ENCODE measurements around the gene FRMD1. TPM values are rescaled to one million over a fixed set of nuclear protein-coding genes. Genes with fewer than 3 reads are reported as not detected.

FRMD1 gene
- total and polyA plus RNA-seq, 10 of the 15 experiments (the other 5 are each of a cell fraction or from before 2014, with no cell fraction given): not detected

DNA sequence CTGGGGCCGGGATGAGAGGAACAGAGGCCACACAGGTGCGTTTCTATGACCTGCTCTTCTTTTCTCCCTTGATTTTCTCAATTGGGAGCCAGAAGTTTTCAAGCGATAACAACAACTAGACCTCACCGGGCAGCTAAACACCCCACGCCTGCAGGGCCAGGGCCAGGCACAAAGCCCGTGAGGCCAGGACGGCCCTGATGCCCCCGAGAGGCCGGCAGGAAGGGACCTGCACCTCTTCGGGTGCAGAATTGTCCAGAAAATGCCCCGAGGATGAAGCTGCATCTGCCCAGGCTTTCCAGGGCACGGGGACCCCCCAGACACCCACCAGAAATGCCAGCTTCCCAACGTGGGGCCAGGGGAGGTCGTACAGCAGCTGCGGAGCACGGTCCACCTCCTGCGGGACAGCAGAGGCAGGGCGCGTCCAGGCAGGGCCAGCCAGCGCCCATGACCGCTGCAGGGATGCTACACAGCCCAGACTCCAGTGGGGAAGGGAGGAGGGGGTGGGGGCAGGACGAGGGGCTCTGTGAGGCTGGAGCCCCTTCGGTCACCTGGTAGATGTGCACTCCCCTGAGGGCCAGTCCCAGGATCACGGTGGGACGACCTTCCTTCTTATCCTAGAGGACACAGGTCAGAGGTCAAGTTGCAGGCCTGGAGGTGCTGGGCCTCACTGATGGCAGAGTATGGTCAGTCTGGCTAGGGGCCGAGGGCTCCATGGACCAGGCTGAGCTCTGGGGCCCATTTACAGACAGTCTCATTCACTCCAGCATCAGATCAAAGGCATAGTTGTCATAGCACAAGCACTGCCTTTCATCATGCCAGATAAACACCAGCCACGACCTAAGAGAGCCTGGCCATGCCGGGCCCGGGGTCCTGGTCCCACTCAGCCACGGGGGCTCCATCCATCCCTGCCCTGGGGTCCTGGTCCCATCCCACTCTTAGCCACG lies 16.4 kb downstream of the FRMD1 start:
- Histone ChIP-seq H3K4me3 (no peak overlapping the region), H2AFZ (ENCODE audit: control insufficient read depth, low read depth, low read length) (no peak overlapping the region), H4K20me1 (ENCODE audit: control insufficient read depth, insufficient read depth) (no peaks in the 10 kb centered on the region), H3K36me3 (ENCODE audit: control insufficient read depth in 2 of 2, insufficient read depth in 2 of 2, low read length in 1 of 2) (no peaks in the 10 kb centered on the region), H3K4me2 (ENCODE audit: control insufficient read depth, insufficient read depth) (no peak overlapping the region), H3K79me2 (ENCODE audit: control insufficient read depth, insufficient read depth, low read length) (no peaks in the 10 kb centered on the region), H3K9ac (ENCODE audit: control insufficient read depth, insufficient read depth, low read length) (no peak overlapping the region), H3K9me3 (replicated peaks; ENCODE audit: control insufficient read depth, insufficient read depth, low read length) (no peaks in the 10 kb centered on the region), H3K27ac (ENCODE audit: control insufficient read depth, insufficient read depth) (no peak overlapping the region), H3K4me1 (ENCODE audit: control insufficient read depth, insufficient read depth, low read length) (no peaks in the 10 kb centered on the region), H3K27me3 (replicated peaks in 1 of 2; ENCODE audit: control insufficient read depth in 2 of 2, insufficient read depth in 2 of 2, low read length in 1 of 2) (no peaks in the 10 kb centered on the region)
- 44% methylated on average over 28 of the region's 31 CpGs for WGBS (ENCODE audit: insufficient coverage, insufficient replicate concordance, low lambda C conversion rate, missing lambda C conversion rate)
- in situ Hi-C loops (cut with MboI): no loop called here
- no TSS peak for BruUV-seq (replicated peaks)
- no peak for FAIRE-seq
- ChIA-PET RAD21 (ENCODE audit: unreplicated experiment) (no interaction called here), SMC1A (ENCODE audit: uncharacterized antibody, unreplicated experiment) (no interaction called here), CTCF (no interaction called here), POLR2A (no interaction called here)
- intact Hi-C loops (cut with micrococcal nuclease; ENCODE audit: unreplicated experiment): no loop called here
- ATAC-seq: no peak
- DNase-seq (ENCODE audit: low read depth, low spot score): no peak
- TF ChIP-seq ZBED1 (IDR thresholded peaks at IDR 0.05; ENCODE audit: borderline replicate concordance): no peak
- no peak for TF ChIP-seq SUZ12 (IDR thresholded peaks at IDR 0.05; ENCODE audit: unreplicated experiment)
- TF ChIP-seq, protein P1, sequence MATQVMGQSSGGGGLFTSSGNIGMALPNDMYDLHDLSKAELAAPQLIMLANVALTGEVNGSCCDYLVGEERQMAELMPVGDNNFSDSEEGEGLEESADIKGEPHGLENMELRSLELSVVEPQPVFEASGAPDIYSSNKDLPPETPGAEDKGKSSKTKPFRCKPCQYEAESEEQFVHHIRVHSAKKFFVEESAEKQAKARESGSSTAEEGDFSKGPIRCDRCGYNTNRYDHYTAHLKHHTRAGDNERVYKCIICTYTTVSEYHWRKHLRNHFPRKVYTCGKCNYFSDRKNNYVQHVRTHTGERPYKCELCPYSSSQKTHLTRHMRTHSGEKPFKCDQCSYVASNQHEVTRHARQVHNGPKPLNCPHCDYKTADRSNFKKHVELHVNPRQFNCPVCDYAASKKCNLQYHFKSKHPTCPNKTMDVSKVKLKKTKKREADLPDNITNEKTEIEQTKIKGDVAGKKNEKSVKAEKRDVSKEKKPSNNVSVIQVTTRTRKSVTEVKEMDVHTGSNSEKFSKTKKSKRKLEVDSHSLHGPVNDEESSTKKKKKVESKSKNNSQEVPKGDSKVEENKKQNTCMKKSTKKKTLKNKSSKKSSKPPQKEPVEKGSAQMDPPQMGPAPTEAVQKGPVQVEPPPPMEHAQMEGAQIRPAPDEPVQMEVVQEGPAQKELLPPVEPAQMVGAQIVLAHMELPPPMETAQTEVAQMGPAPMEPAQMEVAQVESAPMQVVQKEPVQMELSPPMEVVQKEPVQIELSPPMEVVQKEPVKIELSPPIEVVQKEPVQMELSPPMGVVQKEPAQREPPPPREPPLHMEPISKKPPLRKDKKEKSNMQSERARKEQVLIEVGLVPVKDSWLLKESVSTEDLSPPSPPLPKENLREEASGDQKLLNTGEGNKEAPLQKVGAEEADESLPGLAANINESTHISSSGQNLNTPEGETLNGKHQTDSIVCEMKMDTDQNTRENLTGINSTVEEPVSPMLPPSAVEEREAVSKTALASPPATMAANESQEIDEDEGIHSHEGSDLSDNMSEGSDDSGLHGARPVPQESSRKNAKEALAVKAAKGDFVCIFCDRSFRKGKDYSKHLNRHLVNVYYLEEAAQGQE (IDR thresholded peaks at IDR 0.05; ENCODE audit: low read depth, low read length): no peak
- TF ChIP-seq, protein P2, sequence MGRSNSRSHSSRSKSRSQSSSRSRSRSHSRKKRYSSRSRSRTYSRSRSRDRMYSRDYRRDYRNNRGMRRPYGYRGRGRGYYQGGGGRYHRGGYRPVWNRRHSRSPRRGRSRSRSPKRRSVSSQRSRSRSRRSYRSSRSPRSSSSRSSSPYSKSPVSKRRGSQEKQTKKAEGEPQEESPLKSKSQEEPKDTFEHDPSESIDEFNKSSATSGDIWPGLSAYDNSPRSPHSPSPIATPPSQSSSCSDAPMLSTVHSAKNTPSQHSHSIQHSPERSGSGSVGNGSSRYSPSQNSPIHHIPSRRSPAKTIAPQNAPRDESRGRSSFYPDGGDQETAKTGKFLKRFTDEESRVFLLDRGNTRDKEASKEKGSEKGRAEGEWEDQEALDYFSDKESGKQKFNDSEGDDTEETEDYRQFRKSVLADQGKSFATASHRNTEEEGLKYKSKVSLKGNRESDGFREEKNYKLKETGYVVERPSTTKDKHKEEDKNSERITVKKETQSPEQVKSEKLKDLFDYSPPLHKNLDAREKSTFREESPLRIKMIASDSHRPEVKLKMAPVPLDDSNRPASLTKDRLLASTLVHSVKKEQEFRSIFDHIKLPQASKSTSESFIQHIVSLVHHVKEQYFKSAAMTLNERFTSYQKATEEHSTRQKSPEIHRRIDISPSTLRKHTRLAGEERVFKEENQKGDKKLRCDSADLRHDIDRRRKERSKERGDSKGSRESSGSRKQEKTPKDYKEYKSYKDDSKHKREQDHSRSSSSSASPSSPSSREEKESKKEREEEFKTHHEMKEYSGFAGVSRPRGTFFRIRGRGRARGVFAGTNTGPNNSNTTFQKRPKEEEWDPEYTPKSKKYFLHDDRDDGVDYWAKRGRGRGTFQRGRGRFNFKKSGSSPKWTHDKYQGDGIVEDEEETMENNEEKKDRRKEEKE (IDR thresholded peaks at IDR 0.05): no peak
- TF ChIP-seq CEBPB (IDR thresholded peaks at IDR 0.05; ENCODE audit: borderline replicate concordance in 1 of 2, low read depth in 2 of 2, low read length in 2 of 2): no peak
- TF ChIP-seq NR2F1 (conservative IDR thresholded peaks at IDR 0.05): no peak
- TF ChIP-seq, protein P3, sequence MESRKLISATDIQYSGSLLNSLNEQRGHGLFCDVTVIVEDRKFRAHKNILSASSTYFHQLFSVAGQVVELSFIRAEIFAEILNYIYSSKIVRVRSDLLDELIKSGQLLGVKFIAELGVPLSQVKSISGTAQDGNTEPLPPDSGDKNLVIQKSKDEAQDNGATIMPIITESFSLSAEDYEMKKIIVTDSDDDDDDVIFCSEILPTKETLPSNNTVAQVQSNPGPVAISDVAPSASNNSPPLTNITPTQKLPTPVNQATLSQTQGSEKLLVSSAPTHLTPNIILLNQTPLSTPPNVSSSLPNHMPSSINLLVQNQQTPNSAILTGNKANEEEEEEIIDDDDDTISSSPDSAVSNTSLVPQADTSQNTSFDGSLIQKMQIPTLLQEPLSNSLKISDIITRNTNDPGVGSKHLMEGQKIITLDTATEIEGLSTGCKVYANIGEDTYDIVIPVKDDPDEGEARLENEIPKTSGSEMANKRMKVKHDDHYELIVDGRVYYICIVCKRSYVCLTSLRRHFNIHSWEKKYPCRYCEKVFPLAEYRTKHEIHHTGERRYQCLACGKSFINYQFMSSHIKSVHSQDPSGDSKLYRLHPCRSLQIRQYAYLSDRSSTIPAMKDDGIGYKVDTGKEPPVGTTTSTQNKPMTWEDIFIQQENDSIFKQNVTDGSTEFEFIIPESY (IDR thresholded peaks at IDR 0.05): no peak
- TF ChIP-seq, protein P4, sequence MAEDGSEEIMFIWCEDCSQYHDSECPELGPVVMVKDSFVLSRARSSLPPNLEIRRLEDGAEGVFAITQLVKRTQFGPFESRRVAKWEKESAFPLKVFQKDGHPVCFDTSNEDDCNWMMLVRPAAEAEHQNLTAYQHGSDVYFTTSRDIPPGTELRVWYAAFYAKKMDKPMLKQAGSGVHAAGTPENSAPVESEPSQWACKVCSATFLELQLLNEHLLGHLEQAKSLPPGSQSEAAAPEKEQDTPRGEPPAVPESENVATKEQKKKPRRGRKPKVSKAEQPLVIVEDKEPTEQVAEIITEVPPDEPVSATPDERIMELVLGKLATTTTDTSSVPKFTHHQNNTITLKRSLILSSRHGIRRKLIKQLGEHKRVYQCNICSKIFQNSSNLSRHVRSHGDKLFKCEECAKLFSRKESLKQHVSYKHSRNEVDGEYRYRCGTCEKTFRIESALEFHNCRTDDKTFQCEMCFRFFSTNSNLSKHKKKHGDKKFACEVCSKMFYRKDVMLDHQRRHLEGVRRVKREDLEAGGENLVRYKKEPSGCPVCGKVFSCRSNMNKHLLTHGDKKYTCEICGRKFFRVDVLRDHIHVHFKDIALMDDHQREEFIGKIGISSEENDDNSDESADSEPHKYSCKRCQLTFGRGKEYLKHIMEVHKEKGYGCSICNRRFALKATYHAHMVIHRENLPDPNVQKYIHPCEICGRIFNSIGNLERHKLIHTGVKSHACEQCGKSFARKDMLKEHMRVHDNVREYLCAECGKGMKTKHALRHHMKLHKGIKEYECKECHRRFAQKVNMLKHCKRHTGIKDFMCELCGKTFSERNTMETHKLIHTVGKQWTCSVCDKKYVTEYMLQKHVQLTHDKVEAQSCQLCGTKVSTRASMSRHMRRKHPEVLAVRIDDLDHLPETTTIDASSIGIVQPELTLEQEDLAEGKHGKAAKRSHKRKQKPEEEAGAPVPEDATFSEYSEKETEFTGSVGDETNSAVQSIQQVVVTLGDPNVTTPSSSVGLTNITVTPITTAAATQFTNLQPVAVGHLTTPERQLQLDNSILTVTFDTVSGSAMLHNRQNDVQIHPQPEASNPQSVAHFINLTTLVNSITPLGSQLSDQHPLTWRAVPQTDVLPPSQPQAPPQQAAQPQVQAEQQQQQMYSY (CRISPR knock-in tag; IDR thresholded peaks at IDR 0.05): no peak
- TF ChIP-seq JUND (IDR thresholded peaks at IDR 0.05; ENCODE audit: low read depth, low read length): no peak
- TF ChIP-seq POLR2AphosphoS5 (IDR thresholded peaks at IDR 0.05; ENCODE audit: low read length): no peak
